ENCODE data around the gene ZNF385A. TPM values are rescaled to one million over a fixed set of nuclear protein-coding genes. Genes with fewer than 3 reads are reported as not detected.

Gene ZNF385A
- total RNA-seq, 1 donor from 2014 or later, result 15.6 TPM

- peak overlapping the region; percentile 99 for H3K27ac Mint-ChIP-seq (ENCODE audit: unreplicated experiment)
- TF ChIP-seq, protein P1, sequence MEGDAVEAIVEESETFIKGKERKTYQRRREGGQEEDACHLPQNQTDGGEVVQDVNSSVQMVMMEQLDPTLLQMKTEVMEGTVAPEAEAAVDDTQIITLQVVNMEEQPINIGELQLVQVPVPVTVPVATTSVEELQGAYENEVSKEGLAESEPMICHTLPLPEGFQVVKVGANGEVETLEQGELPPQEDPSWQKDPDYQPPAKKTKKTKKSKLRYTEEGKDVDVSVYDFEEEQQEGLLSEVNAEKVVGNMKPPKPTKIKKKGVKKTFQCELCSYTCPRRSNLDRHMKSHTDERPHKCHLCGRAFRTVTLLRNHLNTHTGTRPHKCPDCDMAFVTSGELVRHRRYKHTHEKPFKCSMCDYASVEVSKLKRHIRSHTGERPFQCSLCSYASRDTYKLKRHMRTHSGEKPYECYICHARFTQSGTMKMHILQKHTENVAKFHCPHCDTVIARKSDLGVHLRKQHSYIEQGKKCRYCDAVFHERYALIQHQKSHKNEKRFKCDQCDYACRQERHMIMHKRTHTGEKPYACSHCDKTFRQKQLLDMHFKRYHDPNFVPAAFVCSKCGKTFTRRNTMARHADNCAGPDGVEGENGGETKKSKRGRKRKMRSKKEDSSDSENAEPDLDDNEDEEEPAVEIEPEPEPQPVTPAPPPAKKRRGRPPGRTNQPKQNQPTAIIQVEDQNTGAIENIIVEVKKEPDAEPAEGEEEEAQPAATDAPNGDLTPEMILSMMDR (IDR thresholded peaks at IDR 0.05; ENCODE audit: unreplicated experiment), result no peak
- H3K4me1 Mint-ChIP-seq (ENCODE audit: unreplicated experiment), result peaks cover 85% of the 10 kb centered on the region
- H3K36me3 Mint-ChIP-seq (ENCODE audit: low read depth, unreplicated experiment), result peaks cover 11% of the 10 kb centered on the region
- H3K27me3 Mint-ChIP-seq (ENCODE audit: unreplicated experiment), result peaks cover 26% of the 10 kb centered on the region
- no peak for DNase-seq (ENCODE audit: low spot score)
- no peaks in the 10 kb centered on the region for H3K9me3 Mint-ChIP-seq (ENCODE audit: unreplicated experiment)
- H3K4me3 Mint-ChIP-seq (ENCODE audit: unreplicated experiment), result peak overlapping the region; percentile 83
Measured at GRCh38 chr12:54429014-54429471, 44.5 kb upstream of the ZNF385A start.

DNA sequence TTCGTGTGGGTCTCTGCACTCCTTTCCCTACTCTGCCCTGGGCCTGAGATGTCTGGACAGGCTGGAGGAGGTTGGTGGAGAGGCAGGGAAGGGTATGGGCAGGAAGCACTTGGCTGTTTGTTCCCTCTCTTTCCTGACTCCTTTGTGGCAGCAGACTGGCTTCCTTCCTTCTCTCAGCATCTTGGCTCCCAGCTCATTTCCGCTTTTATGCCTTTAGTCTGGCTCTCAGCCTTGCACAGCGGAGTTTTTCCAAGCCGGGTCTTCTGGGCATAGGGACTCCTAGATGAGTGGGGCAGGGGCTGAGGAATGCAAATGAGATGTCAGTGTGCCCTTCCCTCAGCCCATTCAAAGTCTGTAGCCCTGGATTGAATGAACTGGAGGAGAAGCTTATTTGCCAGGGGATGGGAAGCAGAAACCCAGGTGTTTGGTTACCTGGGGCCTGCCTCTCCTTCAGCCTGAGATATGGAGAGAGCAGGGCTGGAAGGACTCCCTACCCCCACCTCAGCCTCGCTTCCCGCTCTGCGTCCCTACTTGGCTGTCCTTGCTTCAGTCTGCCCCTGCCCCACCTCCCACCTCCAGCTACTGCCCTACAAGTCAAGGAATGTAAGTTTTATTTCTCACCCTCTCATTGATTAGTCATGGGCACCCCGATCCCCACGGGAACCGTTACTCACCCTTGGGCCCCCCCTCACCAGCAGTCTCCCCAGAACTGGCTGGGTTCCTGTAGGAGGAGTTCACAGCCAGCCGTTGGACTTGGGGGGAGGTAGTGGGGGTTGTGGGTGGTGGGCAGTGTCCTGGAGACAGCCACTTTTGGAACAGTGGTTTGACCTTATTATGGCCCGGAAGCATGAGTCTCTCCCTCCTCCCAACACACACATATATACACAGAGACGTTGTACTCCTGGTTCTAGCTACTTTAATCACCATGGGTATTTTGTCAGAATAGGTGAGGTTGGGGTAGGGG, 43.8 kb upstream of the ZNF385A start:
- Mint-ChIP-seq H3K9me3 (ENCODE audit: unreplicated experiment) (no peaks in the 10 kb centered on the region), H3K36me3 (ENCODE audit: low read depth, unreplicated experiment) (peaks cover 11% of the 10 kb centered on the region), H3K27ac (ENCODE audit: unreplicated experiment) (peak overlapping the region; percentile 99), H3K4me1 (ENCODE audit: unreplicated experiment) (peaks cover 86% of the 10 kb centered on the region), H3K4me3 (ENCODE audit: unreplicated experiment) (peak overlapping the region; percentile 83), H3K27me3 (ENCODE audit: unreplicated experiment) (peaks cover 26% of the 10 kb centered on the region)
- DNase-seq (ENCODE audit: low spot score), result peak; percentile 65
- TF ChIP-seq, protein P1 (IDR thresholded peaks at IDR 0.05; ENCODE audit: unreplicated experiment), result no peak

DNA sequence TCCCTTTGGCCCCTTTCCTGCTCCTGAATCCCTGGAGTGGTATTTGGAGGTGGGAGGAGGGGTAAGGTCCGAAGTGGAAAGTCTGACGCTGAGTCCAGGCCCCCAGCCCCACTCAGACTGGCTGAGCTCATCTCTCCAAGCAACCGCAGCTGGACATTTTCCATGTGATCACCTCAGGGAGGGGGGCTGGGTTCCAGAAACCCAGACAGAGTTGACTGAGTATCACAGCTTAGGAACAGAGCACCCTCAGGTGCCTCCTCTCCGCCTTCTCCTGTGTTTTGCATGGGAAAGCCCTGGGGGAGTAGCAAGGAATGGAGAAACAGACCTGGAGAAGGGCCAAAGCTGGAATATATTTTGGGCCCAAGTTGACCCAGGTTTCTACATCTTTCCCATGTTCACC, 42.6 kb upstream of the ZNF385A start:
- Mint-ChIP-seq H3K4me3 (ENCODE audit: unreplicated experiment) (peak overlapping the region; percentile 85), H3K27me3 (ENCODE audit: unreplicated experiment) (peaks cover 29% of the 10 kb centered on the region), H3K9me3 (ENCODE audit: unreplicated experiment) (no peaks in the 10 kb centered on the region), H3K4me1 (ENCODE audit: unreplicated experiment) (peaks cover 85% of the 10 kb centered on the region), H3K27ac (ENCODE audit: unreplicated experiment) (peak overlapping the region; percentile 99), H3K36me3 (ENCODE audit: low read depth, unreplicated experiment) (peaks cover 9% of the 10 kb centered on the region)
- TF ChIP-seq, protein P1 (IDR thresholded peaks at IDR 0.05; ENCODE audit: unreplicated experiment), result no peak
- DNase-seq (ENCODE audit: low spot score), result no peak

DNA sequence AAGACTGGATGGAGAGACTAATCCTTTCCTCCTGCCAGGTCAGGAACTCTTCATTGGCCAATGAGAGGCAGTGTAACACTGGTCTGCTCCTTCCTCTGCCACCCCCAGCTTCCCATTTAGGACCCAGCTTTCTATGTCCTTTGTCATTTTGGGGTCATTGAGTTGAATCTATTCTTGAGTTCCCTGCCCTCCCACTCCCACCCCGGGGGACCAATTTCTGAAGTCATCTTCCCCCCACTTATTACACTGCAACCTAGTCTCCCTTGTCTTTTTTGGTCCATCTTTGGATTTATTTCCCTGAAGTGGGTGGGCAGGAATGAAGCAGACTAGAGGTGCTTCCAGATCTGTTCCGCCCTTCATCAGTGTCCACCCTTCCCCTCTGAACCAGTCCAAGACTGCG, 42.2 kb upstream of the ZNF385A start:
- Mint-ChIP-seq H3K4me3 (ENCODE audit: unreplicated experiment) (no peak overlapping the region), H3K4me1 (ENCODE audit: unreplicated experiment) (peaks cover 85% of the 10 kb centered on the region), H3K27me3 (ENCODE audit: unreplicated experiment) (peaks cover 28% of the 10 kb centered on the region), H3K9me3 (ENCODE audit: unreplicated experiment) (no peaks in the 10 kb centered on the region), H3K36me3 (ENCODE audit: low read depth, unreplicated experiment) (peaks cover 5% of the 10 kb centered on the region), H3K27ac (ENCODE audit: unreplicated experiment) (peak overlapping the region; percentile 99)
- no peak for DNase-seq (ENCODE audit: low spot score)
- TF ChIP-seq, protein P1 (IDR thresholded peaks at IDR 0.05; ENCODE audit: unreplicated experiment), result no peak

DNA sequence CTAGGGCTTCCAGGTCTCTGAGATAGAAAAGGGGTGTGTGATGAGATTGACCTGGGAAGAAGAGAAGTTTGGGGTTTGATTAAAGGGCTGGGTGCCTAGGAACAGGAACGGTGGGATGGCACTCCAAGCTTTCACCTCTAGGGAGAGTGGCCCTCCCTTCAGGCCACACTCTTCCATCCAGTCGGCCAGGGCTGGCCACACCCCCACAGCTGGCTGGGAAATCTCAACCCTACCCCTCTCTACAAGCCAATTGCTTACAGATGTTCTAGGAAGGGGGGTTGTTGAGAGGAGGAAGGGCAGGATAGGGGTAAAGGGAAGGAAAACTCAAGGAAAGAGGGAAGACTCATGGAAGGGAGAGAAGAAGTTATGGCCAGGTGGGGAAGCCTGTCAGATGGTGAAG, 41.2 kb upstream of the ZNF385A start:
- DNase-seq (ENCODE audit: low spot score), result no peak
- H3K27me3 Mint-ChIP-seq (ENCODE audit: unreplicated experiment), result peaks cover 30% of the 10 kb centered on the region

More for the DNA sequence above, 41.2 kb upstream of the ZNF385A start:
- peaks cover 83% of the 10 kb centered on the region for H3K4me1 Mint-ChIP-seq (ENCODE audit: unreplicated experiment)
- TF ChIP-seq, protein P1 (IDR thresholded peaks at IDR 0.05; ENCODE audit: unreplicated experiment), result no peak
- H3K27ac Mint-ChIP-seq (ENCODE audit: unreplicated experiment), result peak overlapping the region; percentile 99
- H3K9me3 Mint-ChIP-seq (ENCODE audit: unreplicated experiment), result no peaks in the 10 kb centered on the region
- H3K36me3 Mint-ChIP-seq (ENCODE audit: low read depth, unreplicated experiment), result peaks cover 4% of the 10 kb centered on the region
- peak overlapping the region; percentile 70 for H3K4me3 Mint-ChIP-seq (ENCODE audit: unreplicated experiment)
